ENCODE results near the gene LYRM4.

DNA sequence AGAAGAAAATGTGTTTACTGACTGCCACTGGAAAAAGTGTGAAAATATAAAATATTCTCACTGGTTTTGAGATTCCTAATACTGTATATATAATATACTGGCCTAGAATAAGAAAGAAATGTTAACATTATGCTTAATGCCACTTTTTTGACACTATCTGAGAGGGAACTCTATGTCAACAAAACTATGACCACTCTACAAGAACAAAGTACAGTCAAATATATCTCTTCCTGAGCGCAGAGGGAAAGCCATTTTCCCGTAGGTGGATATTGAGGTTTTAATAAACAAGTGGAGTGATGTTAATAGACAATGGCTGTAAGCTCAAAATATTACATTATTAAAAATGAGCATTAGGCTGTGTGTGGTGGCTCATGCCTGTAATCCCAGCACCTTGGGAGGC lies 24.9 kb downstream of the LYRM4 start:
- TF ChIP-seq, protein P1, sequence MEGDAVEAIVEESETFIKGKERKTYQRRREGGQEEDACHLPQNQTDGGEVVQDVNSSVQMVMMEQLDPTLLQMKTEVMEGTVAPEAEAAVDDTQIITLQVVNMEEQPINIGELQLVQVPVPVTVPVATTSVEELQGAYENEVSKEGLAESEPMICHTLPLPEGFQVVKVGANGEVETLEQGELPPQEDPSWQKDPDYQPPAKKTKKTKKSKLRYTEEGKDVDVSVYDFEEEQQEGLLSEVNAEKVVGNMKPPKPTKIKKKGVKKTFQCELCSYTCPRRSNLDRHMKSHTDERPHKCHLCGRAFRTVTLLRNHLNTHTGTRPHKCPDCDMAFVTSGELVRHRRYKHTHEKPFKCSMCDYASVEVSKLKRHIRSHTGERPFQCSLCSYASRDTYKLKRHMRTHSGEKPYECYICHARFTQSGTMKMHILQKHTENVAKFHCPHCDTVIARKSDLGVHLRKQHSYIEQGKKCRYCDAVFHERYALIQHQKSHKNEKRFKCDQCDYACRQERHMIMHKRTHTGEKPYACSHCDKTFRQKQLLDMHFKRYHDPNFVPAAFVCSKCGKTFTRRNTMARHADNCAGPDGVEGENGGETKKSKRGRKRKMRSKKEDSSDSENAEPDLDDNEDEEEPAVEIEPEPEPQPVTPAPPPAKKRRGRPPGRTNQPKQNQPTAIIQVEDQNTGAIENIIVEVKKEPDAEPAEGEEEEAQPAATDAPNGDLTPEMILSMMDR (IDR thresholded peaks at IDR 0.05; ENCODE audit: insufficient read depth, low read length, poor library complexity, severe bottlenecking) = no peak
- TF ChIP-seq EZH2phosphoT487 (conservative IDR thresholded peaks at IDR 0.05; ENCODE audit: low read length) = no peak

Measured in SU-DHL-6 (cell line).